Activated B cell treated with CpG ODN at 0.5 μM for 24 hours (primary cell): ENCODE results near the gene MDM2. TPM values are rescaled to one million over a fixed set of nuclear protein-coding genes. Genes with fewer than 3 reads are reported as not detected.

Experiments used
- ATAC-seq: fragments of 200-7000 bp; cut with Tn5 transposase; one replicate; pipeline ENCODE4 v1.10.0; 2021; ENCODE audit warnings: low read depth, mild to moderate bottlenecking, moderate library complexity
- CTCF ChIA-PET: fragments of 350-600 bp; sonication (Branson Sonifier 250); formaldehyde crosslinking; loops from one replicate; lab custom pipeline; 2021; ENCODE audit warnings: antibody characterized with exemption; lab: Charles Lee
- POLR2A ChIA-PET: fragments of 350-600 bp; sonication (Branson Sonifier 250); formaldehyde crosslinking; loops from one replicate; lab custom pipeline; 2021; ENCODE audit warnings: antibody characterized with exemption; lab: Charles Lee
- DNase-seq: peaks from one replicate; pipeline ENCODE4 v3.0.0; 2022
- H3K27ac Mint-ChIP-seq: one replicate; pipeline ENCODE4 v1.8.0; 2020; ENCODE audit warnings: mixed read lengths
- H3K27me3 Mint-ChIP-seq: one replicate; pipeline ENCODE4 v1.8.0; 2021; ENCODE audit warnings: mixed read lengths
- H3K36me3 Mint-ChIP-seq: one replicate; pipeline ENCODE4 v1.8.0; 2021; ENCODE audit warnings: low read depth, mixed read lengths
- H3K4me1 Mint-ChIP-seq: one replicate; pipeline ENCODE4 v1.8.0; 2021; ENCODE audit warnings: mixed read lengths
- H3K4me3 Mint-ChIP-seq: one replicate; pipeline ENCODE4 v1.8.0; 2020; ENCODE audit warnings: mild to moderate bottlenecking, mixed read lengths
- H3K9me3 Mint-ChIP-seq: one replicate; pipeline ENCODE4 v1.8.0; 2020; ENCODE audit warnings: mixed read lengths
- intact Hi-C: fragments of 100-400 bp; cut with micrococcal nuclease; formaldehyde crosslinking; loops from one replicate; pipeline ENCODE4 v1.15.1; 2024
- total RNA-seq: library from RNA; stranded (reverse); gene quantifications from 2 replicates; pipeline ENCODE4 v1.2.3, GENCODE V29; 2022
- TF ChIP-seq, protein P1 (sequence below): fragments of 200-600 bp; IDR thresholded peaks from one replicate; pipeline ENCODE4 v1.8.0; 2022; ENCODE audit warnings: antibody characterized with exemption, mild to moderate bottlenecking

Gene MDM2
- total RNA-seq, 1 donor from 2014 or later = 90.8 TPM

DNA sequence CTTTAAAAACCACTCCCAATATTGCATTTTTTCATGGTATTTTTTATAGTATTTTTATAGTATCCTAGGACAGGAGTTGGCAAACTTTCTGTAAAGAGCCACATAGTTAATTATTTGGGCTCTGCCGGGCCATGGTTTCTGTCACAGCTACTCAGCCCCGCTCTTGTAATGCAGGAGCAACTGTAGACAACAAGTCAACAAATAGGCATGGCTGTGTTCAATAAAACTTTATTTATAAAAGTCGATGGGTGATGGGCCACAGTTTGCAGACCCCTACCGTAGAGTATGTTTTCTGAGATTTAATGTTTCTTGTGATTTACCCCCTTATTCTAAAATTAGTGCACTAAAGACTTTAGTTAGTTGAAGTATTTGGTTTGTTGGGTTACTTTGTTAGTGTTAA, 25.5 kb downstream of the MDM2 start:
- intact Hi-C loops = no loop called here
- DNase-seq (no peak), ATAC-seq (no peak)
- TF ChIP-seq, protein P1, sequence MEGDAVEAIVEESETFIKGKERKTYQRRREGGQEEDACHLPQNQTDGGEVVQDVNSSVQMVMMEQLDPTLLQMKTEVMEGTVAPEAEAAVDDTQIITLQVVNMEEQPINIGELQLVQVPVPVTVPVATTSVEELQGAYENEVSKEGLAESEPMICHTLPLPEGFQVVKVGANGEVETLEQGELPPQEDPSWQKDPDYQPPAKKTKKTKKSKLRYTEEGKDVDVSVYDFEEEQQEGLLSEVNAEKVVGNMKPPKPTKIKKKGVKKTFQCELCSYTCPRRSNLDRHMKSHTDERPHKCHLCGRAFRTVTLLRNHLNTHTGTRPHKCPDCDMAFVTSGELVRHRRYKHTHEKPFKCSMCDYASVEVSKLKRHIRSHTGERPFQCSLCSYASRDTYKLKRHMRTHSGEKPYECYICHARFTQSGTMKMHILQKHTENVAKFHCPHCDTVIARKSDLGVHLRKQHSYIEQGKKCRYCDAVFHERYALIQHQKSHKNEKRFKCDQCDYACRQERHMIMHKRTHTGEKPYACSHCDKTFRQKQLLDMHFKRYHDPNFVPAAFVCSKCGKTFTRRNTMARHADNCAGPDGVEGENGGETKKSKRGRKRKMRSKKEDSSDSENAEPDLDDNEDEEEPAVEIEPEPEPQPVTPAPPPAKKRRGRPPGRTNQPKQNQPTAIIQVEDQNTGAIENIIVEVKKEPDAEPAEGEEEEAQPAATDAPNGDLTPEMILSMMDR = no peak
- no peaks in the 10 kb centered on the region for H3K27me3 Mint-ChIP-seq
- no peak overlapping the region for H3K27ac Mint-ChIP-seq
- no peaks in the 10 kb centered on the region for H3K9me3 Mint-ChIP-seq
- H3K36me3 Mint-ChIP-seq = peaks cover 67% of the 10 kb centered on the region
- POLR2A ChIA-PET = no interaction called here
- H3K4me3 Mint-ChIP-seq = no peak overlapping the region
- H3K4me1 Mint-ChIP-seq = peaks cover 5% of the 10 kb centered on the region
- CTCF ChIA-PET = no interaction called here

DNA sequence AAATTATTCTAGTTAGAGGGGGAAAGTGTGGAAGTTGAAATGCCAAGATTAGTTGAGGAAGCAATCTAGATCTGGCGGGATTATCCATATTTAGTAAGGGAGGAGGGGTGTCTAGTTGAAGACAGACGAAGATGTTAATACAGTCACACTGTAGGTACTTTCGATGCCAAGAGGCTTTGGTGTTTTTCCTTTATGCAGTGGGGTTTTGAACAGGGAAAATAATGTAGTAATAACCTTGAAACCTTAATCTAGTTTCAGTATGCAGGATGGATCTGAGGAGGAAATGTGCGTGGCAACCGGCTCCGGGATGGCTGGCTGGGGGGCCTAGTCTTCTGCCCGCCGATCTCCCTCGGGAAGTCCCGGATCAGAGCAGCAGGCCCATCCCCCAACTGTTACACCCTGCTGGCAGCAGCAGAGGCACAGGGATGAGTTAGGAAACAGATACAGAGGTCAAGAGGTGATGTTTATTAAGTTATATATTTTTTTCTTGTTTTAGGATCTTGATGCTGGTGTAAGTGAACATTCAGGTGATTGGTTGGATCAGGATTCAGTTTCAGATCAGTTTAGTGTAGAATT, 27.4 kb downstream of the MDM2 start:
- Mint-ChIP-seq H3K36me3 (peaks cover 63% of the 10 kb centered on the region), H3K4me1 (no peaks in the 10 kb centered on the region), H3K27me3 (no peaks in the 10 kb centered on the region), H3K4me3 (no peak overlapping the region), H3K27ac (no peak overlapping the region), H3K9me3 (no peaks in the 10 kb centered on the region)
- CTCF ChIA-PET = no interaction called here
- DNase-seq (no peak), ATAC-seq (no peak)
- TF ChIP-seq, protein P1 = no peak
- intact Hi-C loops = no loop called here
- POLR2A ChIA-PET = no interaction called here

DNA sequence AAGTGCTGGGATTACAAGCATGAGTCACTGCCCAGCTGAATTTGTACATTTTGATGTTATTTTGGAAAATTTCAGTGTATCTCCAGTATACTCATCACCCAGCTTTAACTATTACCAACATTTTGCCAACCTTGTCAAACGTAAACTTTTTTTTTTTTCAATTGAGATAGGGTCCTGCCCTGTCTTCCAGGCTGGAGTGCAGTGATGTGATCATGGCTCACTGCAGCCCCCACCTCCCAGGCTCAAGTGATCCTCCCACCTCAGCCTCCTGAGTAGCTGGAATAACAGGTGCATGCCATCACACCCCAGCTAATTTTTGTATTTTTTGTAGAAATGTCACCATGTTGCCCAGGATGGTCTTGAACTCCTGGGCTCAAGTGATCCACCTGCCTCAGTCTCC, 29.2 kb downstream of the MDM2 start:
- POLR2A ChIA-PET = no interaction called here
- Mint-ChIP-seq H3K27me3 (no peaks in the 10 kb centered on the region), H3K27ac (no peak overlapping the region), H3K36me3 (peaks cover 67% of the 10 kb centered on the region), H3K9me3 (no peaks in the 10 kb centered on the region), H3K4me3 (no peak overlapping the region), H3K4me1 (no peaks in the 10 kb centered on the region)
- CTCF ChIA-PET = no interaction called here
- ATAC-seq (no peak), DNase-seq (no peak)
- TF ChIP-seq, protein P1 = no peak
- intact Hi-C loops = no loop called here

GRCh38 chr12:68838046-68838886, 30.3 kb downstream of the MDM2 start:
- intact Hi-C loops = no loop called here

More at GRCh38 chr12:68838046-68838886, 30.3 kb downstream of the MDM2 start:
- ChIA-PET CTCF (no interaction called here), POLR2A (no interaction called here)
- Mint-ChIP-seq H3K4me3 (no peak overlapping the region), H3K4me1 (no peaks in the 10 kb centered on the region), H3K9me3 (no peaks in the 10 kb centered on the region), H3K27me3 (no peaks in the 10 kb centered on the region), H3K36me3 (peaks cover 70% of the 10 kb centered on the region), H3K27ac (no peak overlapping the region)
- ATAC-seq (no peak), DNase-seq (no peak)
- TF ChIP-seq, protein P1 = no peak
